Right cardiac atrium (tissue), 5 donors: ENCODE measurements around the gene DLX1. TPM values are rescaled to one million over a fixed set of nuclear protein-coding genes. Genes with fewer than 3 reads are reported as not detected.

ENCODE experiments used
- ATAC-seq, 2 donors: fragments of 200-7000 bp; cut with Tn5 transposase; one replicate each; pipeline versions ENCODE4 v1.8.0 to v1.9.1; 2020; ENCODE audit warnings: moderate library complexity in 2 of 2, mild to moderate bottlenecking in 1 of 2
- DNase-seq, 3 donors: peaks; one replicate each; pipeline ENCODE4 v3.0.0-alpha.2; 2020
- H3K27ac ChIP-seq: one replicate; pipeline ENCODE4 v1.5.1; 2013; ENCODE audit warnings: mild to moderate bottlenecking, low read length, control low read depth, moderate library complexity
- H3K27me3 ChIP-seq: one replicate; pipeline ENCODE4 v1.6.1; 2013; ENCODE audit not compliant: control insufficient read depth, insufficient read depth
- H3K4me1 ChIP-seq: one replicate; pipeline ENCODE4 v1.6.1; 2013; ENCODE audit warnings: low read length; ENCODE audit not compliant: control insufficient read depth, insufficient read depth
- H3K4me3 ChIP-seq: one replicate; pipeline ENCODE4 v1.5.1; 2013; ENCODE audit warnings: low read length, control low read depth
- H3K9me3 ChIP-seq: one replicate; pipeline ENCODE4 v1.6.1; 2013; ENCODE audit warnings: low read length; ENCODE audit not compliant: control insufficient read depth
- WGBS: extraction: QIAGEN DNeasy Blood & Tissue Kit; methylation state at CpG from one replicate; pipeline ENCODE4 v1.1.7; 2013; 5-methylcytosine and 5-hydroxymethylcytosine counted together
- intact Hi-C, 4 donors: fragments of 100-400 bp; cut with DNase I; formaldehyde crosslinking; loops; one replicate each; pipeline versions ENCODE4 v1.11.0 to v1.14.0; 2022 to 2023
- long read RNA-seq, 4 donors: library from polyadenylated mRNA; unstranded; transcript quantifications; one replicate each; pipeline ENCODE4 v2.0.0, GENCODE V29; 2020 to 2021
- polyA plus RNA-seq: library from polyadenylated mRNA; stranded (reverse); fragments of 200-250 nt; gene quantifications from one replicate; pipeline ENCODE4 v1.2.3, GENCODE V29; 2013
- total RNA-seq, 4 donors: library from RNA; stranded (reverse); fragmentation: NEBNext Ultra II Directional; extraction: Animal tissue kit (Norgen Biotek cat#: 25700); gene quantifications; one replicate each; pipeline ENCODE4 v1.2.1, GENCODE V29; 2021
- donor health status: healthy with polysubstance abuse.
- donor health status: DM: no; HTN: yes; CAD: no.
- donor health status: DM: no; HTN: no; CAD: no.
- donor health status: DM: no; HTN: yes; CAD: no; lungs with severe emphysema.
- donor health status: DM: yes; HTN: yes; CAD: no.

Gene DLX1
- under 1 TPM in 2 of 4 donors, not detected in 2; 0.18 to 0.23 TPM for total RNA-seq
- 0.23 TPM for polyA plus RNA-seq
- long read RNA-seq, donor 1 = 0 reads
- long read RNA-seq, donor 2 = 0 reads
- long read RNA-seq, donor 3 = 0 reads
- long read RNA-seq, donor 4 = 0 reads

DNA sequence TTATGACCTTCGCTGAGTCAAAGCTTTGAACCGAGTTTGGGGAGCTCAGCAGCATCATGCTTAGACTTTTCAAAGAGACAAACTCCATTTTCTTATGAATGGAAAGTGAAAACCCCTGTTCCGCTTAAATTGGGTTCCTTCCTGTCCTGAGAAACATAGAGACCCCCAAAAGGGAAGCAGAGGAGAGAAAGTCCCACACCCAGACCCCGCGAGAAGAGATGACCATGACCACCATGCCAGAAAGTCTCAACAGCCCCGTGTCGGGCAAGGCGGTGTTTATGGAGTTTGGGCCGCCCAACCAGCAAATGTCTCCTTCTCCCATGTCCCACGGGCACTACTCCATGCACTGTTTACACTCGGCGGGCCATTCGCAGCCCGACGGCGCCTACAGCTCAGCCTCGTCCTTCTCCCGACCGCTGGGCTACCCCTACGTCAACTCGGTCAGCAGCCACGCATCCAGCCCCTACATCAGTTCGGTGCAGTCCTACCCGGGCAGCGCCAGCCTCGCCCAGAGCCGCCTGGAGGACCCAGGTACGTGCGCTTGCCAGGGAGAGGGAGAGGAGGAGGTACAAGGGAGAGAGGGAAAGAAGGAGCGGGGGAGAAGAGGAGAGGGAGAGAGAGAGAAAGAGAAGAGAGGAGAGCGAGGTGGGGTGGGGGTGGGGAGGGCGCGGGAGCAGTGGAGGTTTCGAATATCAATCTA lies at the start of gene DLX1:
Gene DLX1, plus strand, starts transcription at position 48 of the 700 bp plus-strand sequence. Its CDS starts 171 bp downstream, at position 219.
- 4% methylated on average over 34 of the region's 34 CpGs for WGBS
- H3K27ac ChIP-seq = no peak within 1 kb of the TSS
- DNase-seq (peak in 1 of 3 donors; percentile 53), ATAC-seq (no peak)
- intact Hi-C loops = no loop called here
- no peaks in the 10 kb centered on the region for H3K4me1 ChIP-seq
- H3K4me3 ChIP-seq = peak within 1 kb of the TSS; percentile 47
- no peaks in the 10 kb centered on the region for H3K27me3 ChIP-seq
- H3K9me3 ChIP-seq = no peaks in the 10 kb centered on the region

DNA sequence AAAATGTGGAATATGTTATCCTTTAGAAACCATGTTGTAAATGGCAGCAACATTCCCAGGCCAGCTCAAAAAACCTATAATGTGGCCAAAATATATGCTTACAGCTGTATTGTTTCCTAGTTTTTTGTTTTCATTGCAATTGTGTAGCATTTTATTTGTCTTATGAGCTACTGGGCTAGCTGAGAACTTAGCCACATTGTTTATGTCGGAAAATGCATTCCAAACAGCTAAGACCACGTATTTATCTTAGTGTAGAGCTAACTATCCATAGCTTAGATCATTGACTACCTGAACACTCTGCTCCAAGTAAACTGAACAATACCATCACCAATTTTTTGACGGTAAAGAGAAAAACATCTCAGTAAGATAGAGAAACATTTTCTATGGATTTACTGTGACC lies 47.2 kb upstream of the DLX1 start:
- Histone ChIP-seq H3K27me3 (no peaks in the 10 kb centered on the region), H3K4me3 (no peak overlapping the region), H3K27ac (no peak overlapping the region), H3K4me1 (peaks cover 1% of the 10 kb centered on the region), H3K9me3 (no peaks in the 10 kb centered on the region)
- intact Hi-C loops = no loop called here
- WGBS = 94% methylated on average over 3 of the region's 3 CpGs
- no peak for DNase-seq
- ATAC-seq = no peak

DNA sequence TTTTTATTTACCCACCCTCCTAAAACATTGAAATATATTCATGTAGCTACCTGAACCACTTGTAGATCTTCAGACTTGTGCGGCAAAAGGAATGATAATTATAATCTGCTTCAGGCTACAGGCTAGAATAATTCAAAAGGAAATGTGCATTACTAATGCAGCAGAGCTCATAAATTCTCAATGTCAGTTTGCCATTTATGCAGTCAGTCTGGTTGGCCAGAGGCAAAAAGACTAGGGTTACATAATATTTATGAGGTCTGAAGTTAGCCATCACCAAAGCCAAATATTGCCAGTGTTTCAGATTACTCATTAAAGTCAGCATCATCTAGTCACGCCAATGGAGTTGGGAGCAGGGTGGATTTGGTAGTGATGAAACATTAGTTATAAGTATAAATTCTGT lies 46.7 kb upstream of the DLX1 start:
- ATAC-seq = no peak

DNA sequence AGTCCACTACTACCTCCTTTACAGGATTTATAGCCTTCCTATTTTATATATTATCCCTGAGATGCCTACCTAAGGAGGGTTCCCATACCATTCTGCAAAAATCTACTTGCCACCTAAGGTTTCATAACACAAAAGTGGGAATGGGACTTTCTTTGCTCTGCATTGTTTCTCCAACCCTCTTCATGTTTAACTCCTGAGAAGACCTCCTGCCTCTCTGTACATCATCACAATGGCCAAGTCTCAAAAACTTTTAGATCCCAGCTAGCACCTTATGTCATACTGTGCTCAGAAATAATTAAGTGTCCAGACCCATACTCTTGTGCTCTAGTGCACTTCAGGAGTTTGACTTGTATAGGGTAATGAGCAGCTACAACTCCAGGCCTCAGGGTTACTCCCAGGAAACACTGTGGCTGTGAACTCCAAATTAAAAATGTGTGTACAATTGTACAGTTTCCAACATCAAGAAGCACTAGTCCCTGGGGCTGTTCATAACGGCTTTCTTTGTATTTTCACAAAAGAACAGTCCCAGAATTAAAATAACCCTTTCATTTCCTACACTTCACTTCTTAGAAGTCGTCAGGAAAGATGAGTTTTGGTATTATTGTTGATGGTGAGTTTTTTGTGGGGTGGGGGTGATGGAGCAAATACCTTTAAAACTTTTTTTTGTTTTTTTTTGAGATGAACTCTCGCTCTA lies 46.1 kb upstream of the DLX1 start:
- no peaks in the 10 kb centered on the region for H3K27me3 ChIP-seq
- peaks cover 1% of the 10 kb centered on the region for H3K4me1 ChIP-seq
- no peak overlapping the region for H3K27ac ChIP-seq
- DNase-seq = no peak
- no peak overlapping the region for H3K4me3 ChIP-seq
- intact Hi-C loops = no loop called here
- no peaks in the 10 kb centered on the region for H3K9me3 ChIP-seq
- 75% methylated on average over 3 of the region's 3 CpGs for WGBS
- no peak for ATAC-seq

More for the DNA sequence above, 46.7 kb upstream of the DLX1 start:
- Histone ChIP-seq H3K9me3 (no peaks in the 10 kb centered on the region), H3K27ac (no peak overlapping the region), H3K4me3 (no peak overlapping the region), H3K27me3 (no peaks in the 10 kb centered on the region), H3K4me1 (peaks cover 1% of the 10 kb centered on the region)
- intact Hi-C loops = no loop called here
- 88% methylated on average over 2 of the region's 2 CpGs for WGBS
- no peak for DNase-seq

DNA sequence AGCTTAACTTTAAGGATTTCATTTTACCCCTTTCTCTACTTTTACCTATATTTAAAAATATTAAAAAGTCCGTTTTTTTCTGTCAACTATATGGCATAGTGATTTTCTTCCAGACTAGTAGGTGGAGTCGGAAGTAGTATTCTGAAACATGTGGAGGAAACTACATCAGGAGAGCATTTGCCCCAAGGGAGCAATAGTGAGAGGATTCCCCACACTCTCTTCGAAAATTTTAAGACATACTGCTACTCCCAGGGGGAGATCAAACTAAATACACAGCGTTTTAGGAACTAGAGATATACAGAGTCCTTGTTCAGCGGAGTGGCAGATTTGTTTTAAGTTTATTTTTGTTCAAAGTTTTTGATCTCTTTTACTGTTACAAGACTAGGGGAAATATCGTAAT lies 45.0 kb upstream of the DLX1 start:
- no peak for ATAC-seq
- WGBS = 80% methylated on average over 6 of the region's 6 CpGs

DNA sequence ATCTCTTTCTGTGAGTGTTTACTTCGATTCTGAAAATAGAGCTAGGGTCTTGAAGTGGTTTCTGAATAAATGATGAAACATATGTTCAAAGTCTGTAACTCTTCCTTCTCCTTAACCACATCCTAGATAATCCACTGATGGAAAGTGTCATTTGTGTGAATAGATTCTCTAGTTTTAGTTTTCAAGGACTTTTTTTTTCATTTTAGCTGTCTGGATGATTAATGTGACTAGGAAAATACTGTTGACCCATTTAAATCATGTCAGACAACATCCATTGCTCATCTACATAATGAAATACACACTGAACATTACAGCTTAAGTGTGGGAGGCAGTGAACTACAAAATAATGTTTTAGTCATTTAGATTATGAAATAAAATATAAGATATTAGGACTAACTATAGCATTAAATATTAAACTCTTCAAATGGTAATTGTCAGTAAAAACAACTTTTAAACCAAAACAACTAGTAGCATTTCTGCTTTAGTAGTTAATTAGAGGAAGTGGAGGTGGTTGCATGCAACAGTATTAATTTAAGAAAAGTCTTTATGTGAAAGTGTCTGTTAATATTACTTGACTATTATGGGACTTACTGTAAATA lies 39.1 kb upstream of the DLX1 start:
- intact Hi-C loops = no loop called here
- H3K27ac ChIP-seq = no peak overlapping the region
- H3K4me1 ChIP-seq = no peaks in the 10 kb centered on the region
- H3K4me3 ChIP-seq = no peak overlapping the region
- H3K9me3 ChIP-seq = no peaks in the 10 kb centered on the region
- DNase-seq (no peak), ATAC-seq (no peak)
- 67% methylated on average over 1 of the region's 1 CpG for WGBS
- no peaks in the 10 kb centered on the region for H3K27me3 ChIP-seq

More for the DNA sequence above, 45.0 kb upstream of the DLX1 start:
- Histone ChIP-seq H3K27ac (no peak overlapping the region), H3K4me1 (peaks cover 1% of the 10 kb centered on the region), H3K9me3 (no peaks in the 10 kb centered on the region), H3K27me3 (no peaks in the 10 kb centered on the region), H3K4me3 (no peak overlapping the region)
- intact Hi-C loops = no loop called here
- no peak for DNase-seq

DNA sequence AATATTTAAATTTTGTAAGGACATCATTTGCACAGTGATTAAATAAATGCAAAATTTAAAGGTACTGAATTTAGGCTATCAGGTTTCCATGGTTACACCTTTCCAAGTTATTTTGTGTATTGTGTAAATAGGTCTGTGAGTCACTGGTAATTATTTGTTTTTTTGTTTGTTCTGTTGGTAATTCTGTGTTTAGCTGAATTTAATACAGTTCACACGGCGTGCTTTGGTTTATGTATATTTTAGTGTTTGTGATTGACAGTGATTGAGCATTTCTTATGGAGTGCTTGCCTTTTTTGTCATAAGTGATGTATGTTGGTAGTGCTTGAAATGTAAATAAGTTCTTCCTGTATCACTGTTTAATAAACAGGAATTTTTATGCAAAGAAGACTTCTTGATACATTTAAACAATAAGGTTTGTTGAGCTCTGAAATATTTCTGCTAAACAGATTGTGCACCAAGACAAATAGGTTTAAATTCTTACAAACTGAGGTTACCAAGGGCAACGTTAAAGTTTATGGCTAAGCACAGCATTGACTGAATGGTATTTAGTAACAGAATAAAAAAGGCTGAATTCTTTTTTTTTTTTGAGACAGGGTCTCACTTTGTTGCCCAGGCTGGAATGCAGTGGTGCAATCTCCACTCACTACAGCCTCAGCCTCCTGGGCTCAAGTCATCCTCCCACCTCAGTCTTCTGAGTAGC lies 38.3 kb upstream of the DLX1 start:
- no peaks in the 10 kb centered on the region for H3K4me1 ChIP-seq
- intact Hi-C loops = no loop called here
- no peak overlapping the region for H3K27ac ChIP-seq
- ATAC-seq = no peak
- no peaks in the 10 kb centered on the region for H3K9me3 ChIP-seq
- no peak for DNase-seq
- WGBS = 62% methylated on average over 3 of the region's 3 CpGs
- no peak overlapping the region for H3K4me3 ChIP-seq
- H3K27me3 ChIP-seq = no peaks in the 10 kb centered on the region

DNA sequence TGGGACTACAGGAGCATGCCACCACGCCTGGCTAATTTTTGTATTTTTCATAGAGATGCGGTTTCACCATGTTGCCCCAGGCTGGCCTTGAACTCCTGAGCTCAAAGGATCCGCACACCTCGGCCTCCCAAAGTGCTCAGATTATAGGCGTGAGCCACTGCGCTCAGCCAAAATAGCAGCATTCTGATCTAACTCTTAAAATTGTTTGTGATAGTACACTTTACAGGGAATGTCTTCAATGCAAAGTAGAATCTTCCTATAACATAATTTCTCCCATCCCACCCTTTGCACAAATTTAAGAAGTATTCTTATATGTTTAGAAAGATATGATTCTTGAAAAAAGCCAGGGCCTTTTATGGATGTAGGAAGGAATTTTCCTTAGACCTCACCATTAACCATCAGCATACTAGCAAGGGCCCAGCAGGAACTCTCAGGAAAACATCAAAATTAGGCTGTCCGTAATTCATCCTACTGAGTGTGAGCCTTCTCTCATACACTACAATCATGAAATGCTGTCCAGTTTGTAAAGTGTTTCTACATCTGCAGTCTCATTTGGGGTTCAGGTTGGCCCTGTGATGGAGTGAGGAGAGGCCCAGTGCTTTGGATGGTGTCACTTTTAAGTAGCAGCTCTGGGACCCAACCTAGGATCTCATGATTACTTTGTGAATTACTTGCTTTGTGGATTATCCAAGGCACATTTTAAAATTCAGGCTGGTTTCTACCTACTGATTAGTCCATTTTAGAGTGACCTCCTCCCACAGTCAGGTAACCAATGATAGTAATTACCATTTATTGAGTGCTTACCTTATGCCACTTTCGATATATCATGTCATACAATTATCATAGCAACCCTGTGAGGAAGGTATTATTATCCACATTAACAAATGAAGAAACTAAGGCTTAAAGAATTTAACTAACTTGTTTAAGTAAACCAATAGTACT lies 37.5 kb upstream of the DLX1 start:
- intact Hi-C loops = no loop called here
- H3K4me1 ChIP-seq = no peaks in the 10 kb centered on the region
- ATAC-seq (no peak), DNase-seq (no peak)
- no peaks in the 10 kb centered on the region for H3K9me3 ChIP-seq
- H3K4me3 ChIP-seq = no peak overlapping the region
- WGBS = 98% methylated on average over 8 of the region's 8 CpGs
- no peaks in the 10 kb centered on the region for H3K27me3 ChIP-seq
- H3K27ac ChIP-seq = no peak overlapping the region

DNA sequence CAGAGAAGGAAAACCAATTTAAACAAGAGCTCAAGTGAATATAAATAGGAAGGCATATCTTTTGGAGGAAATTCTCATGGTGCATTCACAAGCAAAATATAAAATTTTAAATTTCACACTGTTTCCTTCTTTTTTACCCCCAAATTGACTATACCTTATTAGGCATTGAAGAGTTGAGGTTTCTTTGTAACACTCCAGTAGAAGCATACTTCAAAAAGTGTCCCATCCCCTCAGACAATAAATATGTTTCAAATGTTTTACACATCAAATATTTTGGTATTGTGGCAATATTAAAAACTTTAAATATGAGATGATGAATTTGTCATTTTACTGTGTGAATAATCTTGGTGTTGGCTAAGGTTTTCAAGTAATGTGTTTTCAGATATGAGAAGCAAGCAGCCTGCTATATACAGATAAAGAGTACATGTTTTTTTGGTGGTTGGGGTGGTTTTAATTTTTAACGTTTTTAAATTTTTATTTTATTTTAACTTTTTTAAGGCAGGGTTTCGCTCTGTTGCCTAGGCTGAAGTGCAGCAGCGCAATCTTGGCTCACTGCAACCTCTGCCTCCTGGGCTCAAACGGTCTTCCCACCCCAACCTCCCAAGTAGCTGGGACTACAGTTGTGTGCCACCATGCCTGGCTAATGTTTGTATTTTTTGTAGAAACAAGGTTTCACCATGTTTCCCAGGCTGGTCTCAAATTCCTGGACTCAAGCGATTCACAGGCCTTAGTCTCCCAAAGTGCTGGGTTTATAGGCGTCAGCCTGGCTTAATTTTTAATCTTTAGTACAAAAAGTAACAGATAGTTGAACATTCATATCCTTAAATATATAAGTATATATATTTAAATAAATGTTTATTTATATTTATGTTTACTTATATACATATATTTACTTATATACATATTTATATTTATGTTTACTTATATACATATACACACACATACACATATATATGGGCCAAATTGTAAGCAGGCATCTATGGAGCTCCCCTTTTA lies 36.5 kb upstream of the DLX1 start:
- Histone ChIP-seq H3K9me3 (no peaks in the 10 kb centered on the region), H3K4me1 (no peaks in the 10 kb centered on the region), H3K27ac (no peak overlapping the region), H3K4me3 (no peak overlapping the region), H3K27me3 (no peaks in the 10 kb centered on the region)
- ATAC-seq = no peak
- 88% methylated on average over 6 of the region's 6 CpGs for WGBS
- intact Hi-C loops = no loop called here
- DNase-seq = no peak
